Activated T-helper 2 cell treated with anti-CD3 and anti-CD28 coated beads, Interferon-gamma antibody, Interleukin-2, Interleukin-4, amounts not matched to agents 10 μg/mL and 5 μg/mL and 100 μg/mL, durations not matched to agents 14 hours and 24 hours and 36 hours (primary cell): Measurements from ENCODE around the gene ZNF765. TPM values are rescaled to one million over a fixed set of nuclear protein-coding genes. Genes with fewer than 3 reads are reported as not detected.
"Not testable (repeated sequence)": the region's sequence is repeated elsewhere in the genome, so short reads cannot be mapped to it uniquely, and the experiment has no call there.

Experiments
- DNase-seq: peaks from one replicate; pipeline ENCODE4 v3.0.0; 2021; ENCODE audit warnings: low spot score
- H3K27ac Mint-ChIP-seq: one replicate; pipeline ENCODE4 v1.8.0; 2021; ENCODE audit warnings: mixed read lengths
- H3K27me3 Mint-ChIP-seq: one replicate; pipeline ENCODE4 v1.8.0; 2021; ENCODE audit warnings: low read depth, mixed read lengths
- H3K36me3 Mint-ChIP-seq: one replicate; pipeline ENCODE4 v1.8.0; 2021; ENCODE audit warnings: low read depth, mixed read lengths
- H3K4me1 Mint-ChIP-seq: one replicate; pipeline ENCODE4 v1.8.0; 2021; ENCODE audit warnings: low read depth, mixed read lengths
- H3K4me3 Mint-ChIP-seq: one replicate; pipeline ENCODE4 v1.8.0; 2021; ENCODE audit warnings: low read depth, mild to moderate bottlenecking, moderate library complexity, mixed read lengths
- H3K9me3 Mint-ChIP-seq: one replicate; pipeline ENCODE4 v1.8.0; 2021; ENCODE audit warnings: mixed read lengths
- intact Hi-C: fragments of 100-400 bp; cut with micrococcal nuclease; formaldehyde crosslinking; loops from one replicate; pipeline ENCODE4 v1.15.1; 2023
- total RNA-seq: library from RNA; stranded (reverse); gene quantifications from 2 replicates; pipeline ENCODE4 v1.2.3, GENCODE V29; 2022

ZNF765 gene
- total RNA-seq, 1 donor from 2014 or later = 10.5 TPM

DNA sequence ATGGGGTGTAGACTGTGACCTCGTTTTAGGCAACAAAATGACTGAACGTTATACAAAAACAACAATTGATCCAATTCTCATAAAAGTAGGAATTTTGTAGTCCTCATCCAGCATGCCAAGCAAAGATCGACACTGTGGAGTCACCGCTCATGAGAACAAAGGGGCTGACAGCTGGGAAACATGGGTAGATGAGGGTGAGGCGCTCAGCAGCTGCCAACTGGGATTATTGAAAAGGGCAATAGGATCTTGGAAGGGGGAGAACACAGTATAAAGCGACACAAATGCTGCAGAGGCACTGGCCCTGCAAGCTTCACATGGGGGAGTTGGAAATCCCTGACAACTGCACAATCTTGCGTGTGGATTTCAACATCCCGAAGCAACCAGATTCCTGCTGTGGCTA, 5.4 kb upstream of the ZNF765 start:
- H3K9me3 Mint-ChIP-seq = peaks cover 70% of the 10 kb centered on the region
- no peak overlapping the region for H3K4me3 Mint-ChIP-seq
- intact Hi-C loops = no loop called here
- H3K4me1 Mint-ChIP-seq = peaks cover 3% of the 10 kb centered on the region
- no peak overlapping the region for H3K27ac Mint-ChIP-seq
- no peaks in the 10 kb centered on the region for H3K27me3 Mint-ChIP-seq
- H3K36me3 Mint-ChIP-seq = peaks cover 39% of the 10 kb centered on the region
- no peak for DNase-seq

DNA sequence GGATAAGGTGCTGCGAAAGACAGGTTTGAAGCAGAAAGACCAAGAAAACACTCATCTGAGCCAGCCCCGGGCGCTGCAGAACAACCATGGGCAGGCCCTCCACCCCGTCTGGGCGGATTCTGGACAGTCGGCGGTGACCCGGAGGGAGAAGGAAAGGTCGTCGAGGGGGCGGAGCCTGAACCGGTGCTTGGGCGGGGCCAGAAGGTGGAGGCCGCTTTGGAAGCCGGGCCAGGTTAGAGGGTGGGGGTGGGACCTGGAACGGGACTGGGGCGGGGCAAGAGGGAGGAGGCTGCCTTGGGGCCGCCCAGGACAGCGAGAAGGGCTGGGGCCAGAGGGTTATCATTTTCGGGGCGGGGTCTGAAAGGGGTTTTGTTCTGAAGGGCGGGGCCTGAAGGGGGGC, 5.0 kb upstream of the ZNF765 start:
- no peaks in the 10 kb centered on the region for H3K27me3 Mint-ChIP-seq
- DNase-seq = no peak
- peaks cover 38% of the 10 kb centered on the region for H3K36me3 Mint-ChIP-seq
- H3K9me3 Mint-ChIP-seq = peaks cover 66% of the 10 kb centered on the region
- no peak overlapping the region for H3K4me3 Mint-ChIP-seq
- intact Hi-C loops = loop anchor here (10.0 kb wide), 1 partner anchor 445 kb away; no protein-coding TSS in a partner anchor
- peaks cover 6% of the 10 kb centered on the region for H3K4me1 Mint-ChIP-seq
- no peak overlapping the region for H3K27ac Mint-ChIP-seq

DNA sequence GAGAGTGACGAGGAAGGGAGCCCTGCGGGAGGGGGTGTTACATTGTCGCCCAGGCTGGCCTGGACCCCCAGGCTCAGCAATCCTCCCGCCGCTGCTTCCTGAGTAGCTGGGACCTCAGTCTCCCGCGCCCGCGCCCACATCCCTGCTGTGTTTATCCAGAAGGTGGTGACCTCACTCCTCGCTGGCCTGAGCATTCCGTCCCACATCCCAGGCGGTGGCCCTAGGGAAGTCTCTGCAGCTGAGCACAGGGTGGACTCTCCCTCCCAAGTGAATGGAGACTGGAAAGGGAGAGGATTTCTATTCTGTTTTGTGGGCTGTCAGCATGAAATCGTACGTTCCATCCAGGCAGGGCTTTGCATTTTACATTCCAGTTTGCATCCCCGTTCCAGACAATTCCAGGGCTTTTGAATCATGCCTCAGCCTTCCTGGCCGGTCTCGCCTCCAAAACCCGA, 401 bp upstream of the ZNF765 start:
- H3K9me3 Mint-ChIP-seq = peaks cover 42% of the 10 kb centered on the region
- peak overlapping the region; percentile 98 for H3K4me3 Mint-ChIP-seq
- intact Hi-C loops = loop anchor here (2.0 to 10.0 kb wide), 2 partner anchors 62 to 450 kb away; partner anchors contain the start of gene ZNF845
- no peak for DNase-seq
- H3K36me3 Mint-ChIP-seq = peaks cover 48% of the 10 kb centered on the region
- H3K27ac Mint-ChIP-seq = peak overlapping the region; percentile 83
- H3K27me3 Mint-ChIP-seq = no peaks in the 10 kb centered on the region
- peaks cover 19% of the 10 kb centered on the region for H3K4me1 Mint-ChIP-seq

DNA sequence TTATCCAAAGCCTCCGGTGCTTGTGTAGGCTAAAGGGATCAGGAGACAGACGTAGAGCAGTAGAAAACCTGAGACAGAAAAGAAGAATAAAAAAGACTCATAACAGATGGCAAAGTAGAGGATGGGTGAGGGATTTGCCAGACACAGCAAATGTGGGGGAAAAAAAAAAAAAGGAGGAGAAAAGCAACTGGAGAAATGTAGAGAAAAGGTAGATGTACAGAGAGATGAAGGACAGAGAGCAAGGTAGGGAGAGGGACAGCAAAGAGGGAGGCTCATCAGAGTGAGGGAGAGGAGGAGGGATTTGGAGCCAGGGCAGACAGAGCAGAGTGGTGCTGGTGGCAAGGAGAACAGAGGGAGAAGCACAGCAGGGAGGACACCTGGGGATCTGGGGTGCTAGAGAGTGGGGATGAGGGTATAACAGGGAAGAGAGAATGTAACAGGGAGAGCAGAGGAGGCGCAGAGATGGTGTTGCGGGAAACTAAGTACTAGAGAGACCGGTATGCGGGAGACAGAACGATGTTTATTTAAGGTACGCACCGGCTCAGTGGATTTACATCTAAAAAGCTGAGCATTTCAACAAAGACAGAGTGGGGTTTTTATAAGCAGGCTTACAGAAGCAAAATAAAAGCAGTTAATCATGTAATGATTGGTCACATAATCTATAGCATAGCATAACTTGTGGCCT, 1.0 kb downstream of the ZNF765 start:
- DNase-seq, H3K27me3 Mint-ChIP-seq: not testable (repeated sequence)
- peaks cover 19% of the 10 kb centered on the region for H3K4me1 Mint-ChIP-seq
- H3K36me3 Mint-ChIP-seq = peaks cover 56% of the 10 kb centered on the region
- H3K9me3 Mint-ChIP-seq = peaks cover 40% of the 10 kb centered on the region
- intact Hi-C loops = loop anchor here (1.0 to 10.0 kb wide), 4 partner anchors 31 to 451 kb away; partner anchors contain the start of genes ZNF525, ZNF761 and ZNF845
- peak overlapping the region; percentile 98 for H3K4me3 Mint-ChIP-seq
- H3K27ac Mint-ChIP-seq = peak overlapping the region; percentile 83

DNA sequence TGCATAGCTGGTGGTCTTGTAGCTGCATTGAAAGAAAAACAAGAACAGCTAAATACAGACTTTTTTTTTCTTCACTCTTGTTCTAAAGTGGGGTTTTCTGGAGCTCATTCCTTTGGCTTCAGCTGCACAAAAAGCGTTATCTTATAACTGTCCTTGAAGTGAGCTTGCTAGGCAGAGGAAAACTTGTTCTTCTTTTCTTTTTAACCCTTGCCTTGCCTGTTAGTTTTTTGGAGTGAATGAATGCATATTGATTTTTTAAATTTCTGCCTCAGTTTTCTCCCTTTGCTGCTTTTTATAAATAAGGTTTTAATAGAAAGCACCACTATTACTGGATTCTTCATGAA, 1.5 kb downstream of the ZNF765 start:
- Mint-ChIP-seq H3K4me1 (peaks cover 19% of the 10 kb centered on the region), H3K36me3 (peaks cover 61% of the 10 kb centered on the region), H3K27ac (no peak overlapping the region), H3K4me3 (peak overlapping the region; percentile 98), H3K27me3 (no peaks in the 10 kb centered on the region), H3K9me3 (peaks cover 39% of the 10 kb centered on the region)
- intact Hi-C loops = loop anchor here (5.0 to 10.0 kb wide), 2 partner anchors 36 to 452 kb away; partner anchors contain the start of gene ZNF761
- no peak for DNase-seq

GRCh38 chr19:53397918-53398317, 3.0 kb downstream of the ZNF765 start:
- Mint-ChIP-seq H3K4me1 (peaks cover 19% of the 10 kb centered on the region), H3K36me3 (peaks cover 76% of the 10 kb centered on the region), H3K9me3 (peaks cover 37% of the 10 kb centered on the region)
- not testable (repeated sequence) for DNase-seq, H3K27ac Mint-ChIP-seq, H3K27me3 Mint-ChIP-seq, H3K4me3 Mint-ChIP-seq
- intact Hi-C loops = loop anchor here (5.0 to 10.0 kb wide), 2 partner anchors 34 to 453 kb away; partner anchors contain the start of gene ZNF761

DNA sequence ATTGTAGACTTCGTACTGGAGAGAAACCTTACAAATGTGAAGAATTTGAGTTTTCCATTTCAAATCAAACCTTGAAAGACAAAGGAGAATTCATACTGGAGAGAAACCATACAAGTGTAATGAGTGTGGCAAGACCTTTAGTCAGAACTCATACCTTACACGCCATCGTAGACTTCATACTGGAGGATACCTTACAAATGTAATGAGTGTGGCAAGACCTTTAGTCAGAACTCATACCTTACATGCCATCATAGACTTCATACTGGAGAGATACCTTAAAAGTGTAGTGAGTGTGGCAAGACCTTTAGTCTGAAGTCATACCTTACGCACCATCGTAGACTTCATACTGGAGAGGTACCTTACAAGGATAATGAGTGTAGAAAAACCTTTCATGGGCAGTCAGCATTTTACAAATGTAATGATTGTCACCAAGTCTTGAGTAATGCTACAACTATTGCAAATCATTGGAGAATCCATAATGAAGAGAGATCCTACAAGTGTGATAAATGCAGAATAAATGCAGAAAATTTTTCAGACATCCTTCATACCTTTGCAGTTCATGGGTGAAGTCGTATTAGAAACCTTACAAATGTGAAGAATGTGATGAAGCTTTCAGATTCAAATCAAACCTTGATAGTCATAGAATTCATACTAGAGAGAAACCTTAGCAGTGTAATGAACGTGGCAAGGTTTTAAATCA, 14.7 kb downstream of the ZNF765 start:
- Mint-ChIP-seq H3K9me3 (peaks cover 81% of the 10 kb centered on the region), H3K4me3 (no peak overlapping the region), H3K4me1 (no peaks in the 10 kb centered on the region), H3K27me3 (no peaks in the 10 kb centered on the region), H3K27ac (no peak overlapping the region), H3K36me3 (peaks cover 84% of the 10 kb centered on the region)
- DNase-seq = no peak
- intact Hi-C loops = no loop called here

DNA sequence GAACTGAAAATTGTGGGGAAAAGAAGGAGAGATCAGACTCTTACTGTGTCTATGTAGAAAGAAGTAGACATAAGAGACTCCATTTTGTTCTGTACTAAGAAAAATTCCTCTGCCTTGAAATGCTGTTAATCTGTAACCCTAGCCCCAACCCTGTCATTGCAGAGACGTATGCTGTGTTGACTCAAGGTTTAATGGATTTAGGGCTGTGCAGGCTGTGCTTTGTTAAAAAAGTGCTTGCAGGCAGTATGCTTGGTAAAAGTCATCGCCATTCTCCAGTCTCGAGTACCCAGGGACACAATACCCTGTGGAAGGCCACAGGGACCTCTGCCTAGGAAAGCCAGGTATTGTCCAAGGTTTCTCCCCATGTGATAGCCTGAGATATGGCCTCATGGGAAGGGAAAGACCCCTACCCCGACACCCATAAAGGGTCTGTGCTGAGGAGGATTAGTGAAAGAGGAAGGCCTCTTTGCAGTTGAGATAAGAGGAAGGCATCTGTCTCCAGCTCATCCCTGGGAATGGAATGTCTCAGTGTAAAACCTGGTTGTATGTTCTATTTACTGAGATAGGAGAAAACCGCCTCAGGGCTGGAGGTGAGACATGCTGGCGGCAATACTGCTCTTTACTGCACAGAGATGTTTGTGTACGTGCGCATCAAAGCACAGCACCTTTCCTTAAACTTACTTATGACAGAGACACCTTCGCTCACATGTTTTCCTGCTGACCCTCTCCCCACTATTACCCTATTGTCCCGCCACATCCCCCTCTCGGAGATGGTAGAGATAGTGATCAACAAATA, 25.8 kb downstream of the ZNF765 start:
- H3K36me3 Mint-ChIP-seq, H3K27ac Mint-ChIP-seq, H3K27me3 Mint-ChIP-seq, intact Hi-C loops, DNase-seq, H3K4me1 Mint-ChIP-seq, H3K4me3 Mint-ChIP-seq: not testable (repeated sequence)
- H3K9me3 Mint-ChIP-seq = peaks cover 26% of the 10 kb centered on the region

DNA sequence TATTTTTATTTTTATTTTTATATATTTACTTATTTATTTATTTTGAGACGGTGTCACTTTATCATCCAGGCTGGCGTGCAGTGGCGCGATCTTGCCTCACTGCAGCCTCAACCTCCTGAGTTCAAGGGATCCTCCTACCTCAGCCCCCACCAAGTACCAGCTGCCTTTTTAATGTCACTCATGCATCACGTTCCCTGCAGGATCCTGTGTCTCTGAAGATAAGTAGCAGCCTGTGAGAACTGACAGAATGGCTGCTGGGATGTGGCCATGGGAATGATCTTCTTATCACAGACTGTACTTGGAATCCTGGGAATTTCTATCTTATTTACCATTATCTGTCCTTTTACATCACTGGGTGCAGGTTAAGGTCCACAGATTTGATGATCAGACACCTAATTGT, 27.6 kb downstream of the ZNF765 start:
- no peak for DNase-seq
- Mint-ChIP-seq H3K9me3 (peaks cover 12% of the 10 kb centered on the region), H3K4me3 (no peak overlapping the region), H3K36me3 (no peaks in the 10 kb centered on the region), H3K27ac (no peak overlapping the region), H3K27me3 (no peaks in the 10 kb centered on the region), H3K4me1 (no peaks in the 10 kb centered on the region)
- intact Hi-C loops = no loop called here

- H3K27me3 Mint-ChIP-seq, H3K27ac Mint-ChIP-seq, DNase-seq, H3K4me1 Mint-ChIP-seq, H3K4me3 Mint-ChIP-seq, intact Hi-C loops, H3K36me3 Mint-ChIP-seq, H3K9me3 Mint-ChIP-seq: not testable (repeated sequence)
Measured at GRCh38 chr19:53423074-53423473, 28.1 kb downstream of the ZNF765 start.

DNA sequence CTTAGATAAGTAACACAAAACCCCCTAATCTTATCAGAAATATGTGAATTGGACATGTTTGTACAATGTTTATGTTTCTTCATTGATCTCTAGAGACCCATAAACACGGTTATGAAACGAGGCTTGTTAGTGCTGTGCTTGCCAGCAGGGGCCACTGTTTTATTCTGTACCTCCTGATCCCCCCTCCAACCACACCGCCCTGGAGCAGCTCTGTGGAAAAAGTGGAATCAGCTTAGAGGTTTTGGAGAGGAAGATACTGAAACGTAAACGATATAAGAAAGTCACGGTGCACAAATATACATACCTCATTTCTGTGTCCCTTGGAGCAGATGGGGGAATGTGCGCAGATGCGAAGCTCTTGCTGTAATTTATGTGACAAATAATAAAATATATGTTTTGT, 28.7 kb downstream of the ZNF765 start:
- H3K4me1 Mint-ChIP-seq, intact Hi-C loops, DNase-seq, H3K27ac Mint-ChIP-seq, H3K36me3 Mint-ChIP-seq, H3K4me3 Mint-ChIP-seq, H3K27me3 Mint-ChIP-seq, H3K9me3 Mint-ChIP-seq: not testable (repeated sequence)

GRCh38 chr19:53424968-53425597, 30.1 kb downstream of the ZNF765 start:
- H3K36me3 Mint-ChIP-seq = no peaks in the 10 kb centered on the region
- peak; percentile 40 for DNase-seq
- no peak overlapping the region for H3K27ac Mint-ChIP-seq
- intact Hi-C loops = loop anchor here (1.0 to 5.0 kb wide), 2 partner anchors 87 to 321 kb away; no protein-coding TSS in a partner anchor
- H3K27me3 Mint-ChIP-seq = no peaks in the 10 kb centered on the region
- H3K9me3 Mint-ChIP-seq = no peaks in the 10 kb centered on the region
- H3K4me3 Mint-ChIP-seq = no peak overlapping the region
- H3K4me1 Mint-ChIP-seq = no peaks in the 10 kb centered on the region
